Tibial nerve (tissue), 4 donors: Measurements from ENCODE around the gene USP34.

Experiments
- CTCF ChIP-seq, 5 experiments: fragments of 200-600 bp in 3 of 5; fragments of 450-650 bp in 2 of 5; sonication (generic) in 3 of 5; IDR thresholded peaks; one replicate each; pipeline ENCODE4 v1.5.1; 2016 to 2019; ENCODE audit warnings: antibody characterized with exemption in 5 of 5, mild to moderate bottlenecking in 3 of 5, moderate library complexity in 2 of 5
- EP300 ChIP-seq, 2 donors: sonication (generic); formaldehyde crosslinking; IDR thresholded peaks; one replicate each; pipeline ENCODE4 v1.6.1; 2017; ENCODE audit warnings: antibody characterized with exemption in 2 of 2, mild to moderate bottlenecking in 1 of 2
- POLR2A ChIP-seq, 2 donors: fragments of 450-650 bp; IDR thresholded peaks; one replicate each; pipeline ENCODE4 v1.6.1; 2017; ENCODE audit warnings: antibody characterized with exemption in 2 of 2, mild to moderate bottlenecking in 2 of 2, moderate library complexity in 2 of 2

- TF ChIP-seq EP300 (IDR thresholded peaks at IDR 0.05) (no peak), CTCF (IDR thresholded peaks at IDR 0.05) (no peak), POLR2A (IDR thresholded peaks at IDR 0.05) (no peak)
These were observed 10.7 kb downstream of the USP34 start for GRCh38 chr2:61460163-61460562.
